Trophoblast cell (in vitro differentiated cells and primary cell): ENCODE results near the gene KRTAP26-1.

Source experiments
- DNase-seq, 2 donors: peaks; one replicate each; pipeline ENCODE4 v3.0.0-alpha.2; 2016
- H2AFZ ChIP-seq: 2 replicates; pipeline ENCODE4 v1.6.1; 2013; ENCODE audit warnings: low read length, moderate library complexity, mild to moderate bottlenecking; ENCODE audit not compliant: insufficient read depth, poor library complexity
- H2AK5ac ChIP-seq: 2 replicates; pipeline ENCODE4 v1.6.1; 2013; ENCODE audit warnings: mild to moderate bottlenecking, low read length
- H2BK120ac ChIP-seq: 2 replicates; pipeline ENCODE4 v1.6.1; 2013; ENCODE audit warnings: low read length, mild to moderate bottlenecking, moderate library complexity; ENCODE audit not compliant: insufficient read depth, poor library complexity
- H2BK12ac ChIP-seq: 2 replicates; pipeline ENCODE4 v1.6.1; 2013; ENCODE audit warnings: mild to moderate bottlenecking, low read length, moderate library complexity
- H2BK5ac ChIP-seq: 2 replicates; pipeline ENCODE4 v1.6.1; 2013; ENCODE audit warnings: low read length, low read depth, moderate library complexity, mild to moderate bottlenecking; ENCODE audit not compliant: poor library complexity
- H3K14ac ChIP-seq: 2 replicates; pipeline ENCODE4 v1.6.1; 2013; ENCODE audit warnings: mild to moderate bottlenecking, low read length
- H3K18ac ChIP-seq: 2 replicates; pipeline ENCODE4 v1.6.1; 2013; ENCODE audit warnings: mild to moderate bottlenecking, low read length
- H3K23ac ChIP-seq: 2 replicates; pipeline ENCODE4 v1.6.1; 2013; ENCODE audit warnings: low read length
- H3K27ac ChIP-seq: 2 replicates; pipeline ENCODE4 v1.5.1; 2013; ENCODE audit warnings: low read depth, mild to moderate bottlenecking, inconsistent platforms, low read length, moderate library complexity
- H3K27me3 ChIP-seq: 2 replicates; pipeline ENCODE4 v1.6.1; 2013; ENCODE audit warnings: inconsistent platforms, mild to moderate bottlenecking, low read length, moderate library complexity; ENCODE audit not compliant: insufficient read depth
- H3K36me3 ChIP-seq, 2 experiments: 1 replicate in 1 of 2; 2 replicates in 1 of 2; pipeline ENCODE4 v1.6.1; 2013; ENCODE audit warnings: low read length in 2 of 2, mild to moderate bottlenecking in 2 of 2, moderate library complexity in 1 of 2; ENCODE audit not compliant: insufficient read depth in 2 of 2, control insufficient read depth in 1 of 2
- H3K4ac ChIP-seq: 2 replicates; pipeline ENCODE4 v1.6.1; 2013; ENCODE audit warnings: low read depth, mild to moderate bottlenecking, low read length, moderate library complexity
- H3K4me1 ChIP-seq, 2 experiments: 1 replicate in 1 of 2; 2 replicates in 1 of 2; pipeline ENCODE4 v1.6.1; 2013; ENCODE audit warnings: low read length in 2 of 2, mild to moderate bottlenecking in 2 of 2, moderate library complexity in 1 of 2; ENCODE audit not compliant: insufficient read depth in 2 of 2, control insufficient read depth in 1 of 2
- H3K4me2 ChIP-seq: 2 replicates; pipeline ENCODE4 v1.6.1; 2013; ENCODE audit warnings: inconsistent platforms, mild to moderate bottlenecking, low read length, moderate library complexity
- H3K4me3 ChIP-seq: 2 replicates; pipeline ENCODE4 v1.5.1; 2013; ENCODE audit warnings: mild to moderate bottlenecking, low read depth, low read length, inconsistent platforms
- H3K79me1 ChIP-seq: one replicate; pipeline ENCODE4 v1.6.1; 2013; ENCODE audit warnings: low read length
- H3K79me2 ChIP-seq: 2 replicates; pipeline ENCODE4 v1.6.1; 2013; ENCODE audit warnings: low read length, mild to moderate bottlenecking; ENCODE audit not compliant: control insufficient read depth, insufficient read depth, poor library complexity
- H3K9ac ChIP-seq: 2 replicates; pipeline ENCODE4 v1.6.1; 2013; ENCODE audit warnings: mild to moderate bottlenecking, low read length
- H3K9me3 ChIP-seq: 2 replicates; pipeline ENCODE4 v1.6.1; 2013; ENCODE audit warnings: low read depth, mild to moderate bottlenecking, control low read depth, inconsistent platforms, low read length; ENCODE audit not compliant: insufficient read depth
- H4K12ac ChIP-seq: 2 replicates; pipeline ENCODE4 v1.6.1; 2013; ENCODE audit warnings: low read depth, mild to moderate bottlenecking, low read length, moderate library complexity
- H4K8ac ChIP-seq: 2 replicates; pipeline ENCODE4 v1.6.1; 2013; ENCODE audit warnings: low read depth, mild to moderate bottlenecking, low read length, moderate library complexity
- H4K91ac ChIP-seq: one replicate; pipeline ENCODE4 v1.6.1; 2013; ENCODE audit warnings: low read depth, mild to moderate bottlenecking, low read length, moderate library complexity
- WGBS: extraction: QIAGEN DNeasy Blood & Tissue Kit; methylation state at CpG from one replicate; pipeline ENCODE4 v1.1.7; 2013; ENCODE audit warnings: missing lambda C conversion rate; ENCODE audit not compliant: insufficient read length, insufficient coverage; ENCODE audit errors: extremely low coverage; 5-methylcytosine and 5-hydroxymethylcytosine counted together

KRTAP26-1 gene

DNA sequence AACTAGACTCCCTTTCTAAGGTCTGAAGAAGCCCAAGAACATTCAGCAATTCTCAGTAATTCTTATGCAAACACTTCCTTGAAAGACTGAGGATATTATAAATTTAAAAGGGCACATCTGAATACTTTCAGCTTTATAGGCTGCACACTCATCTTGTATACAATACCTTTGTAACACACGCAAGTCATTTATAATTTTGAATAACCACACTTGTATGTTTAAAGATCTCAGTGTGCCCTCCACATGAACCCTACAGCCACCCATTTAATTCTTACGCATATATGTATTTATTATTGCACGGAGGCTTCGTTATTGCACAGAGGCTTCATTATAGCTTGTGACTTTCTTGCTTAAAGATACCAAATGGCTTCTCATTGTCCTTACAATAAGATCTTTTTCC is 18.6 kb upstream of the KRTAP26-1 start:
- no peak overlapping the region for H3K23ac ChIP-seq
- no peaks in the 10 kb centered on the region for H3K36me3 ChIP-seq
- no peak overlapping the region for H4K91ac ChIP-seq
- no peak overlapping the region for H3K27ac ChIP-seq
- H4K12ac ChIP-seq: no peak overlapping the region
- H3K4me3 ChIP-seq: no peak overlapping the region
- H4K8ac ChIP-seq: no peak overlapping the region
- H2AK5ac ChIP-seq: no peak overlapping the region
- no peak overlapping the region for H2BK120ac ChIP-seq
- no peak for DNase-seq
- H3K79me1 ChIP-seq: no peaks in the 10 kb centered on the region
- H2BK5ac ChIP-seq: no peak overlapping the region
- no peak overlapping the region for H3K9ac ChIP-seq
- no peak overlapping the region for H3K14ac ChIP-seq
- no peak overlapping the region for H3K4ac ChIP-seq
- no peak overlapping the region for H3K18ac ChIP-seq
- no peaks in the 10 kb centered on the region for H3K4me1 ChIP-seq
- no peaks in the 10 kb centered on the region for H3K79me2 ChIP-seq
- H2AFZ ChIP-seq: no peak overlapping the region
- H2BK12ac ChIP-seq: no peak overlapping the region
- H3K27me3 ChIP-seq: no peaks in the 10 kb centered on the region
- WGBS: no CpG with 5 or more reads among the region's 4 CpGs
- H3K4me2 ChIP-seq: no peak overlapping the region
- no peaks in the 10 kb centered on the region for H3K9me3 ChIP-seq

DNA sequence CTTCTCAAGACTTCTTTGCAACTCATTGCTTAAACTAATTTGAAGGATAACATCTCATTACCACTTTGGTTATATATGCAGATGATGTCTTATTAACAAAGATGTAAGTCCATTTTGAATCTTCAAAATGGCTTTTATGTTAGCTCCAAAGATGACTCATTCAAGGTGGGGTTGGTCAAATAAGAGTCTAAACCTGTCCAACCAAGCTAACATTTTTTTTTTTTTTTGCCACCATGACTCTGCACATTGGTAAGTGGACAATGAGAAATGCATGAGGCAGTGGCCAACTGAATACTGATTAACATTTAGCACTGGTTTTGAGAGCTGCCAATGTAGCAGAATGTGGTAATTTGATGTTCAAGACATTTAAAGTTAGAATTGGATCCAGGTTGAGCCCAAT is 17.7 kb upstream of the KRTAP26-1 start:
- Histone ChIP-seq H3K4me1 (no peaks in the 10 kb centered on the region), H3K18ac (no peak overlapping the region), H3K79me2 (no peaks in the 10 kb centered on the region), H3K4ac (no peak overlapping the region), H2AFZ (no peak overlapping the region), H4K91ac (no peak overlapping the region), H3K23ac (no peak overlapping the region), H3K9ac (no peak overlapping the region), H3K14ac (no peak overlapping the region), H4K8ac (no peak overlapping the region), H2BK5ac (no peak overlapping the region), H3K36me3 (no peaks in the 10 kb centered on the region), H2BK120ac (no peak overlapping the region), H3K27me3 (no peaks in the 10 kb centered on the region), H2BK12ac (no peak overlapping the region), H3K4me2 (no peak overlapping the region), H3K27ac (no peak overlapping the region), H3K9me3 (no peaks in the 10 kb centered on the region), H3K79me1 (no peaks in the 10 kb centered on the region), H4K12ac (no peak overlapping the region), H2AK5ac (no peak overlapping the region), H3K4me3 (no peak overlapping the region)
- peak in 1 of 2 donors; percentile 64 for DNase-seq

DNA sequence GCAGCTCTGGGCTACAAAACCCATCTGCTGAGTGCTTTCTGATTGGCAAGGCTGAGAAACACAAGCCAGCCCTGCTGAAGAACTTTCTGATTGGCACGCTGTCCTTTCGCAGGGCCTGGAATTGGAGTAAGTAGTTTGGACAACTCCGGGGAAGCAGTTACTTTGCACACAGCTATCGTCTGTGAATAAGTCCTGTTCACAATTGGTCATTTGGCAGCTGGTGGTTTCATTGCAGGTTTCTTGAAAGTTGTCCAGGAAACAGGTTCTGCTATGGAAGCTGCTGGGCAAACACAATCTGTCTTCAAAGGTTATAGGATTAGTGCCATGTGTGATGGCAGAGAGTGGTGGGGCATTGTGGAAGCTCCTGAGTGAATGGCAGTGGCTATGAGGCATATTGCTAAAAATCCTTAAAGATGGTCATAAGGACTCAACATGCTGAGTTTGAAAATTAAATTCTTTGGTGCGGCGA is 17.2 kb upstream of the KRTAP26-1 start, which contains the start of gene KRTAP27-1:
Gene KRTAP27-1, minus strand, starts transcription at position 419 of the 469 bp plus-strand sequence. Its CDS starts 26 bp downstream, at position 393.
- H3K27ac ChIP-seq: no peak within 1 kb of the TSS
- no peak for DNase-seq
- no peak within 1 kb of the TSS for H4K91ac ChIP-seq
- no peak within 1 kb of the TSS for H3K4me2 ChIP-seq
- H3K4me1 ChIP-seq: no peaks in the 10 kb centered on the region
- H3K23ac ChIP-seq: no peak within 1 kb of the TSS
- H3K79me2 ChIP-seq: no peaks in the 10 kb centered on the region
- H2AFZ ChIP-seq: no peak within 1 kb of the TSS
- no peaks in the 10 kb centered on the region for H3K79me1 ChIP-seq
- no peak within 1 kb of the TSS for H4K8ac ChIP-seq
- H3K36me3 ChIP-seq: no peaks in the 10 kb centered on the region
- H3K4me3 ChIP-seq: no peak within 1 kb of the TSS
- H3K27me3 ChIP-seq: no peaks in the 10 kb centered on the region
- no peak within 1 kb of the TSS for H3K18ac ChIP-seq
- no peak within 1 kb of the TSS for H3K14ac ChIP-seq
- no peak within 1 kb of the TSS for H2BK5ac ChIP-seq
- no CpG with 5 or more reads among the region's 6 CpGs for WGBS
- H2BK12ac ChIP-seq: no peak within 1 kb of the TSS
- H3K9ac ChIP-seq: no peak within 1 kb of the TSS
- H3K4ac ChIP-seq: no peak within 1 kb of the TSS
- no peak within 1 kb of the TSS for H2BK120ac ChIP-seq
- no peak within 1 kb of the TSS for H2AK5ac ChIP-seq
- no peak within 1 kb of the TSS for H4K12ac ChIP-seq
- no peaks in the 10 kb centered on the region for H3K9me3 ChIP-seq

DNA sequence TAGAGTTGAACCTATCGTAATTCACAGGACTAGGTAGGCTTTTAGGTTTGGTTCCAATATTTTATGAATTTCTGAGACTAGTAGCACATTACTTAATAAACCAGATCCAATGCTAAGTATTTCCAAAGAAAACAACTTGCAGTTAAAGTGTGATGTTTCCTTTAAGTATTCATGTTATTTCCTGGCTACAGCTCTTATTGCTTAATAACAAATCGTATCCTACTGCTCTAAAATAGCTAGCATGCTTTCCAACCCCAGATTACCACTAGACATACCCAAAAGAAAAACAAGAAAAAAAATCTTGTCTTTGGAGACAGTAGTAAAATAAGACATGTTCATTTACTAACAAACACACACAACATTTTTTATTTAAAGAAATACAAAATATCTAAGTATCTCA is 16.5 kb upstream of the KRTAP26-1 start:
- no peak overlapping the region for H3K4me3 ChIP-seq
- H3K18ac ChIP-seq: no peak overlapping the region
- H4K12ac ChIP-seq: no peak overlapping the region
- WGBS: no CpG with 5 or more reads among the region's 2 CpGs
- H3K79me2 ChIP-seq: no peaks in the 10 kb centered on the region
- H3K14ac ChIP-seq: no peak overlapping the region
- no peak overlapping the region for H3K4me2 ChIP-seq
- no peak overlapping the region for H3K27ac ChIP-seq
- no peak overlapping the region for H2AFZ ChIP-seq
- H2AK5ac ChIP-seq: no peak overlapping the region
- H3K4me1 ChIP-seq: no peaks in the 10 kb centered on the region
- DNase-seq: peak in 1 of 2 donors; percentile 71
- no peak overlapping the region for H4K91ac ChIP-seq
- no peak overlapping the region for H2BK5ac ChIP-seq
- no peak overlapping the region for H3K9ac ChIP-seq
- no peaks in the 10 kb centered on the region for H3K27me3 ChIP-seq
- H3K79me1 ChIP-seq: no peaks in the 10 kb centered on the region
- no peak overlapping the region for H2BK12ac ChIP-seq
- no peak overlapping the region for H3K4ac ChIP-seq
- H3K23ac ChIP-seq: no peak overlapping the region
- no peaks in the 10 kb centered on the region for H3K36me3 ChIP-seq
- no peaks in the 10 kb centered on the region for H3K9me3 ChIP-seq
- H4K8ac ChIP-seq: no peak overlapping the region
- H2BK120ac ChIP-seq: no peak overlapping the region
